ENCODE results near the gene SUPT4H1. TPM values are rescaled to one million over a fixed set of nuclear protein-coding genes. Genes with fewer than 3 reads are reported as not detected.

The SUPT4H1 gene
- total and polyA plus RNA-seq, 9 of the 15 experiments (the other 6 are each of a cell fraction or from before 2014, with no cell fraction given), result 62.1 to 320 (median 117) TPM

DNA sequence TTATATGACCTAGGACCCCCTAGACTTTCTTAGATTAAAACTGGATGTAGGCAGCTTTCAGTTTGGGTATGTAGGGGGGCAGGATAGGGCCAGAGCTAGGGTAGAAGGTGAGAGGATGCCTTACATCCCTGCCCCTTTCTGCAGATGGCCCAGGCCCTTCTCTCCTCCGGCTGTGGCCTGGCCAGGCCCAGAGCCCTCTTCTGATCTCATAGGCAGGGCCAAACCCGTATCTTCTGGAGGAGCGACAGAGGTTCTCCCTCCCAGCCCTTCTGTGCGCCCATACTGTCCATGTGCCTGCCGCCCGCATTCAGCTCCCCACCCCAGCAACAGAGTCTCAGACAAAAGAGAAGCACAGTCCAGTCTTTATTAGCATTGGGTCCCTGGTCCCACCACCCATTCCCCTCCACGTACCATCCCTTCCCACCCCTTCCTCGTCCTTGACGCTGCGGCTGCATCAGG, 21.4 kb downstream of the SUPT4H1 start (continued):
- TF ChIP-seq, protein P1, sequence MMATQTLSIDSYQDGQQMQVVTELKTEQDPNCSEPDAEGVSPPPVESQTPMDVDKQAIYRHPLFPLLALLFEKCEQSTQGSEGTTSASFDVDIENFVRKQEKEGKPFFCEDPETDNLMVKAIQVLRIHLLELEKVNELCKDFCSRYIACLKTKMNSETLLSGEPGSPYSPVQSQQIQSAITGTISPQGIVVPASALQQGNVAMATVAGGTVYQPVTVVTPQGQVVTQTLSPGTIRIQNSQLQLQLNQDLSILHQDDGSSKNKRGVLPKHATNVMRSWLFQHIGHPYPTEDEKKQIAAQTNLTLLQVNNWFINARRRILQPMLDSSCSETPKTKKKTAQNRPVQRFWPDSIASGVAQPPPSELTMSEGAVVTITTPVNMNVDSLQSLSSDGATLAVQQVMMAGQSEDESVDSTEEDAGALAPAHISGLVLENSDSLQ (IDR thresholded peaks at IDR 0.05), result no peak

- Histone ChIP-seq H3K4me1 (replicated peaks in 1 of 2; ENCODE audit: control insufficient read depth in 2 of 2, insufficient read depth in 2 of 2, low read length in 2 of 2) (peaks cover 33 to 56% of the 10 kb centered on the region in 2 experiments), H3K79me2 (ENCODE audit: control insufficient read depth, insufficient read depth, low read length) (peaks cover 74% of the 10 kb centered on the region), H3K27me3 (ENCODE audit: control insufficient read depth in 2 of 2, insufficient read depth in 2 of 2, low read length in 2 of 2) (no peaks in the 10 kb centered on the region), H2AFZ (ENCODE audit: low read depth, low read length) (no peak overlapping the region), H3K27ac (ENCODE audit: extremely low read depth, low read depth, low read length) (peak overlapping the region; percentile 99), H3K9me3 (replicated peaks; ENCODE audit: control insufficient read depth, insufficient read depth, low read depth, low read length) (no peaks in the 10 kb centered on the region), H3K4me2 (ENCODE audit: insufficient read depth, low read length) (peak overlapping the region; percentile 90), H3K36me3 (ENCODE audit: control insufficient read depth, insufficient read depth, low read length) (peaks cover 28% of the 10 kb centered on the region), H3K9ac (ENCODE audit: insufficient read depth in 1 of 2, low read depth in 2 of 2, low read length in 2 of 2) (peak overlapping the region in 1 of 2 experiments; percentile 100; a peak in 2 of 4 replicates), H3K4me3 (peak overlapping the region; percentile 91), H3K9me1 (ENCODE audit: control insufficient read depth, insufficient read depth, low read length) (peaks cover 3% of the 10 kb centered on the region), H4K20me1 (replicated peaks; ENCODE audit: control insufficient read depth, insufficient read depth, low read length) (peaks cover 38% of the 10 kb centered on the region)
- WGBS (ENCODE audit: insufficient coverage, low coverage, missing lambda C conversion rate), result 7% methylated on average over 4 of the region's 4 CpGs
- in situ Hi-C loops (cut with MboI), result no loop called here
- BruUV-seq (replicated peaks), result no TSS peak
- intact Hi-C loops (cut with micrococcal nuclease), result loop anchor here (1.0 to 10.0 kb wide), 5 partner anchors 8 to 305 kb away; partner anchors contain the start of genes RNF43 and SUPT4H1
- peak in 1 of 4 experiments; percentile 73 for DNase-seq (ENCODE audit: extremely low read depth in 1 of 4, low spot score in 3 of 4)
- peak; percentile 0 for ATAC-seq
- no peak for FAIRE-seq
- ChIA-PET POLR2A (interaction anchor here (0.8 to 4.8 kb wide), 18 partner anchors 9 to 118 kb away, joined by 3 to 79 read pairs (median 9); partner anchors contain the start of genes RNF43 and SUPT4H1), CTCF (ENCODE audit: low intra/inter-chr PET ratio) (no interaction called here)
- TF ChIP-seq NCOA6 (IDR thresholded peaks at IDR 0.05), result peak; percentile 58
- peak; percentile 74 for TF ChIP-seq ZNF253 (CRISPR knock-in tag; conservative IDR thresholded peaks at IDR 0.05)
- TF ChIP-seq GATA2 (CRISPR knock-in tag; IDR thresholded peaks at IDR 0.05), result no peak
- no peak for TF ChIP-seq ZNF518B (CRISPR knock-in tag; IDR thresholded peaks at IDR 0.05)
- peak; percentile 97 for TF ChIP-seq EWSR1 (IDR thresholded peaks at IDR 0.05; ENCODE audit: borderline replicate concordance, low read depth, partially characterized antibody)
- TF ChIP-seq POLR2AphosphoS2 (IDR thresholded peaks at IDR 0.05; ENCODE audit: low read length), result peak; percentile 92
- TF ChIP-seq THRAP3 (IDR thresholded peaks at IDR 0.05; ENCODE audit: borderline replicate concordance), result peak; percentile 90; the same call in 1 of the 2 replicates
- peak in 1 of 2 experiments; percentile 54; a peak in 1 of 4 replicates for TF ChIP-seq MCM7 (IDR thresholded peaks at IDR 0.05)
- peak; percentile 79 for TF ChIP-seq CCNT2 (IDR thresholded peaks at IDR 0.05; ENCODE audit: borderline replicate concordance, extremely low read depth, insufficient read length, low read depth, low read length)
- TF ChIP-seq THAP7 (CRISPR knock-in tag; IDR thresholded peaks at IDR 0.05), result 0 out of 2 replicates have a peak, but pooled peaks have one; percentile 11
- TF ChIP-seq, protein P2, sequence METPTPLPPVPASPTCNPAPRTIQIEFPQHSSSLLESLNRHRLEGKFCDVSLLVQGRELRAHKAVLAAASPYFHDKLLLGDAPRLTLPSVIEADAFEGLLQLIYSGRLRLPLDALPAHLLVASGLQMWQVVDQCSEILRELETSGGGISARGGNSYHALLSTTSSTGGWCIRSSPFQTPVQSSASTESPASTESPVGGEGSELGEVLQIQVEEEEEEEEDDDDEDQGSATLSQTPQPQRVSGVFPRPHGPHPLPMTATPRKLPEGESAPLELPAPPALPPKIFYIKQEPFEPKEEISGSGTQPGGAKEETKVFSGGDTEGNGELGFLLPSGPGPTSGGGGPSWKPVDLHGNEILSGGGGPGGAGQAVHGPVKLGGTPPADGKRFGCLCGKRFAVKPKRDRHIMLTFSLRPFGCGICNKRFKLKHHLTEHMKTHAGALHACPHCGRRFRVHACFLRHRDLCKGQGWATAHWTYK (CRISPR knock-in tag; IDR thresholded peaks at IDR 0.05), result peak; percentile 62
- TF ChIP-seq ZNF79 (CRISPR knock-in tag; IDR thresholded peaks at IDR 0.05; ENCODE audit: low read depth), result no peak
Observed at GRCh38 chr17:58329810-58330537, 22.0 kb downstream of the SUPT4H1 start.
